NCI-H748 (cell line): ENCODE measurements around the gene RDX.

Experiments
- DNase-seq: peaks from one replicate; lab custom pipeline; 2025; ENCODE audit not compliant: unreplicated experiment; lab: John Stamatoyannopoulos, UW

Gene RDX

GRCh38 chr11:110296226-110297075, at the start of gene RDX:
Gene RDX, minus strand, starts transcription at chr11:110296614. Its CDS starts 16,922 bp downstream, at chr11:110279692.
- peak; percentile 86 for DNase-seq

- no peak for DNase-seq
Observed at GRCh38 chr11:110345743-110346142, 49.3 kb upstream of the RDX start.

- DNase-seq = no peak
Observed at GRCh38 chr11:110340436-110340835, 44.0 kb upstream of the RDX start.

GRCh38 chr11:110339456-110340250, 43.2 kb upstream of the RDX start:
- no peak for DNase-seq

- DNase-seq = no peak
Observed at GRCh38 chr11:110338684-110339083, 42.3 kb upstream of the RDX start.

GRCh38 chr11:110337570-110338193, 41.3 kb upstream of the RDX start:
- DNase-seq = no peak

- DNase-seq = no peak
Observed at GRCh38 chr11:110336054-110336453, 39.6 kb upstream of the RDX start.

GRCh38 chr11:110335358-110335757, 38.9 kb upstream of the RDX start:
- no peak for DNase-seq

- DNase-seq = no peak
Observed at GRCh38 chr11:110331626-110332025, 35.2 kb upstream of the RDX start.

GRCh38 chr11:110329445-110329844, 33.0 kb upstream of the RDX start:
- DNase-seq = no peak

GRCh38 chr11:110327508-110327907, 31.1 kb upstream of the RDX start:
- DNase-seq = no peak

- DNase-seq = no peak
Observed at GRCh38 chr11:110323786-110324185, 27.4 kb upstream of the RDX start.

GRCh38 chr11:110319501-110319900, 23.1 kb upstream of the RDX start:
- no peak for DNase-seq

- DNase-seq = no peak
Observed at GRCh38 chr11:110318638-110319404, 22.4 kb upstream of the RDX start.

- DNase-seq = peak; percentile 93
Observed at GRCh38 chr11:110317516-110317932, 21.1 kb upstream of the RDX start.

GRCh38 chr11:110314366-110315095, 18.1 kb upstream of the RDX start:
- DNase-seq = no peak

GRCh38 chr11:110312670-110313069, 16.3 kb upstream of the RDX start:
- no peak for DNase-seq

- no peak for DNase-seq
Observed at GRCh38 chr11:110311783-110312579, 15.6 kb upstream of the RDX start.

GRCh38 chr11:110308071-110308470, 11.7 kb upstream of the RDX start:
- DNase-seq = no peak
